HG03045 (cell line): Measurements from ENCODE around the gene LIPN.

Experiments used
- ATAC-seq: cut with Tn5 transposase; IDR thresholded peaks from one replicate; pipeline ENCODE4 v1.9.1; 2021; ENCODE audit warnings: mild to moderate bottlenecking, moderate library complexity; ENCODE audit not compliant: unreplicated experiment

The LIPN gene

DNA sequence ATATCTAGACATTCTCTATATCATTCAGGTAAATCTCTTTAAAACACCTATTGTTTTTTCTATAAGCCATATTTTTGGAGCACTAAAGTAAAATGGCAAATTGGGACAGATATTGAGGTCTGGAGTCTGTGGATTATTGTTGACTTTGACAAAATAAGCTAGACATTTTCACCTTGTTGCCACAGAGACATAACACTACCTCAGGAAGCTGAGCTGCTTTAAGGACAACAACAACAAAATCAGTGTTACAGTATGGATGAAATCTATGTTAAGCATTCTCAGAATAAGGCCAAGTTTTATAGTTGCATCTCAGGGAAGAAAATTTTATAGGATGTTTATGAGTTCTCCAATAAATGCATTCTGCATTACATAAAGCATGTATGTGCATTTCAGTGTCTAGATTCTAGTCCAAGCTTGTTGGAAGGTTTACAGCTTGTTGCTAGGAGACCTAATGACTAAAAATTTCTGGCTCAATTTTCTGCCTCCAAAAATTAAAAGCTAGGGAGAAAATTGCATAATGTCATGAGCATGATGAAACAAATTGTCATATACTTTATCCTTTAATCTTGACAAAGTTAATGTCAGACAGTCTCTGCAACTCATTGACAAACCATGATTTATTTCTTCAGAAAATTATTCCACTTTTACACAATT lies 61.1 kb downstream of the LIPN start:
- ATAC-seq, result no peak

DNA sequence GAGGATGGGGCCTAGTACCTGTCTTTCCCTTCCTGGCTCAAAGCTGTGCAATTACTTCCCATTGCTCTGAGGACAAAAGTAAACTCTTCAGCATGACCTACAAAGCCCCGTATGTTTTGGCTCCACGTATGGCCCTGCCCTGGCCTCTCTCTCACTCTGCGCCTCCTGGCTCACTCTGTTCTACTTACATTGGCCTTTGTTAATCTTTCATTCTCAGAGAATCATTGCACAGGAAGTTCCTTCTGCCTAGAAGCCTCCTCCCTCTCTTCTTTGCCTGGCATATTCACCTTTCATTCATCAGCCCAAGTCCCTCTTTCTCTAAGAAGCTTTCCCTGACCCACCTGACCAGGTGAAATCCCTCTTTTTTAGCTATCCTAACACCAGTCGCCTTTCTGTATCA lies 66.6 kb downstream of the LIPN start:
- ATAC-seq, result no peak

DNA sequence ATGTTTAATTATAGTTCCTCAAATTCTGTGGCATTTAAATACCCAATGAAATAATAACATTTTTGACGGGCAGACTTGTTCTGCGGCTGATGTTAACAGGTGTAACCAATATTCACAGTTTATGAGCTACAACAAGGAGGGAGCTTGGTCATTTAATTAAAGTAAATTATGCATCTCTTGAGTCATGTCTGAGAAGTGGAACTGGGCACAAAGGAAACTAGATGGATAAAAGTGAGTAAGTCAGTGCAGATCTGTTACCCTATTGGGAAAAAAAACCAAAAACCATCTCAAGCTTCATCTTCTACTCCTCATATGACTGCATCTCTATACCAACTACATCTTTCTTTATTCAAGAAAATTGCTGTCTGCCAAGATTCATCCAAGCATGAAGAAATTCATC lies 67.9 kb downstream of the LIPN start:
- ATAC-seq, result no peak

DNA sequence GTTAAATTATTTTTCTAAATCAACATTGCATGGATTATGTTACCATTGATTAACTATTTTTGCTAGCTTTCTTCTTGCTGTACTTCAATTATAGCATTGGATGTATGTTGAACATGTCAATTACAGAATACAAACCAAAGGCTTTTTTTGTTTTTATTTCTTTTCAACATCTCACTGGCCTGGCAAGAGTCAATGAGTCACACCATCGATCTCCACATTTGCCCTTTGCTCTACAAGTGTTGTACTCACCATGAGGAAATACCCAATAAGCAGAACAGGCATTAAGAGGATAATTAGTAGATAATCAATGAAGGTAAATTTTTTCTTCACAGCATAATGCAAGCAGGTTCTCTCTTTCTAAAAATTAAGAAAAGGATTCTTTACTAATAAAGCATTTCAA lies 68.5 kb downstream of the LIPN start:
- ATAC-seq, result no peak
